ENCODE measurements around the gene GABRA4. TPM values are rescaled to one million over a fixed set of nuclear protein-coding genes. Genes with fewer than 3 reads are reported as not detected.

Gene GABRA4
- total RNA-seq (ENCODE audit: unreplicated experiment) = 0.13 TPM
- long read RNA-seq = 0 reads

- peak; percentile 15 for DNase-seq (ENCODE audit: low spot score)
- Mint-ChIP-seq H3K4me1 (ENCODE audit: unreplicated experiment) (peaks cover 12% of the 10 kb centered on the region), H3K4me3 (ENCODE audit: unreplicated experiment) (peak within 1 kb of the TSS; percentile 80), H3K36me3 (ENCODE audit: low read depth, unreplicated experiment) (no peaks in the 10 kb centered on the region), H3K27me3 (ENCODE audit: unreplicated experiment) (peaks cover 24% of the 10 kb centered on the region), H3K9me3 (ENCODE audit: unreplicated experiment) (no peaks in the 10 kb centered on the region), H3K27ac (ENCODE audit: unreplicated experiment) (no peak within 1 kb of the TSS)
- TF ChIP-seq CTCF (IDR thresholded peaks at IDR 0.05; ENCODE audit: unreplicated experiment) = no peak
These were observed at the start of gene GABRA4 for GRCh38 chr4:46993075-46994006. TSS of gene GABRA4 (minus strand) at chr4:46993581. CDS start at chr4:46993424, 157 bp downstream.

- TF ChIP-seq CTCF (IDR thresholded peaks at IDR 0.05; ENCODE audit: unreplicated experiment) = no peak
- Mint-ChIP-seq H3K36me3 (ENCODE audit: low read depth, unreplicated experiment) (no peaks in the 10 kb centered on the region), H3K4me1 (ENCODE audit: unreplicated experiment) (no peaks in the 10 kb centered on the region), H3K4me3 (ENCODE audit: unreplicated experiment) (no peak overlapping the region), H3K27me3 (ENCODE audit: unreplicated experiment) (no peaks in the 10 kb centered on the region), H3K27ac (ENCODE audit: unreplicated experiment) (no peak overlapping the region), H3K9me3 (ENCODE audit: unreplicated experiment) (no peaks in the 10 kb centered on the region)
- DNase-seq (ENCODE audit: low spot score) = no peak
These were observed 47.4 kb upstream of the GABRA4 start for GRCh38 chr4:47040828-47041227.

GRCh38 chr4:47038263-47038662 lies 44.9 kb upstream of the GABRA4 start:
- Mint-ChIP-seq H3K27me3 (ENCODE audit: unreplicated experiment) (no peaks in the 10 kb centered on the region), H3K36me3 (ENCODE audit: low read depth, unreplicated experiment) (no peaks in the 10 kb centered on the region), H3K27ac (ENCODE audit: unreplicated experiment) (no peak overlapping the region), H3K4me1 (ENCODE audit: unreplicated experiment) (no peaks in the 10 kb centered on the region), H3K9me3 (ENCODE audit: unreplicated experiment) (no peaks in the 10 kb centered on the region), H3K4me3 (ENCODE audit: unreplicated experiment) (no peak overlapping the region)
- DNase-seq (ENCODE audit: low spot score) = no peak
- no peak for TF ChIP-seq CTCF (IDR thresholded peaks at IDR 0.05; ENCODE audit: unreplicated experiment)

- Mint-ChIP-seq H3K4me1 (ENCODE audit: unreplicated experiment) (peaks cover 4% of the 10 kb centered on the region), H3K27me3 (ENCODE audit: unreplicated experiment) (peaks cover 11% of the 10 kb centered on the region), H3K9me3 (ENCODE audit: unreplicated experiment) (no peaks in the 10 kb centered on the region), H3K36me3 (ENCODE audit: low read depth, unreplicated experiment) (no peaks in the 10 kb centered on the region), H3K27ac (ENCODE audit: unreplicated experiment) (no peak overlapping the region), H3K4me3 (ENCODE audit: unreplicated experiment) (peak overlapping the region; percentile 90)
- peak; percentile 86 for DNase-seq (ENCODE audit: low spot score)
- peak; percentile 78 for TF ChIP-seq CTCF (IDR thresholded peaks at IDR 0.05; ENCODE audit: unreplicated experiment)
These were observed 39.2 kb upstream of the GABRA4 start for GRCh38 chr4:47032405-47033106.

All from endothelial cell (in vitro differentiated cells).